Hepatocyte (in vitro differentiated cells): ENCODE data around the gene FBXL2.

Experiments used
- EZH2 ChIP-seq: fragments of 200-600 bp; sonication (generic); IDR thresholded peaks from 2 replicates; pipeline ENCODE4 v1.6.1; 2016; ENCODE audit warnings: antibody characterized with exemption, mild to moderate bottlenecking, borderline replicate concordance
- TF ChIP-seq, protein P1 (sequence below): fragments of 200-600 bp; sonication (generic); IDR thresholded peaks from 2 replicates; pipeline ENCODE4 v1.5.1; 2016; ENCODE audit warnings: antibody characterized with exemption, mild to moderate bottlenecking; ENCODE audit not compliant: poor library complexity

DNA sequence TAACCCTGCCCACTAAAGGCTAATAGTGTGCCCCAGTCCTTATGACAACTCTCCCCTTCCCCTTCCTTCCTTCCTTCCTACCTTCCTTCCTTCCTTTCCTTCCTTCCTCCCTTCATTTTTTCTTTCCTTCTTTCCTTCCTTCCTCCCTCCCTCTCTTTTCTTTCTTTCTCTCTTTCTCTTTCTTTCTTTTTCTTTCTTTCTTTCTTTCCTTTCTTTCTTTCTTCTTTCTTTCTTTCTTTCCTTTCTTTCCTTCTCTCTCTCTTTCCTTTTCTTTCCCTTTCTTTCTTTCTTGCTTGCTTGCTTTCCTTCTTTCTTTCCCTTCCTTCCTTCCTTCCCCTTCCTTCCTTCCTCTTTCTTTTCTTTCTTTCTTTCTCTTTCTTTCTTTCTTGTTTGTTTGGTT is 30.5 kb upstream of the FBXL2 start:
- TF ChIP-seq, protein P1, sequence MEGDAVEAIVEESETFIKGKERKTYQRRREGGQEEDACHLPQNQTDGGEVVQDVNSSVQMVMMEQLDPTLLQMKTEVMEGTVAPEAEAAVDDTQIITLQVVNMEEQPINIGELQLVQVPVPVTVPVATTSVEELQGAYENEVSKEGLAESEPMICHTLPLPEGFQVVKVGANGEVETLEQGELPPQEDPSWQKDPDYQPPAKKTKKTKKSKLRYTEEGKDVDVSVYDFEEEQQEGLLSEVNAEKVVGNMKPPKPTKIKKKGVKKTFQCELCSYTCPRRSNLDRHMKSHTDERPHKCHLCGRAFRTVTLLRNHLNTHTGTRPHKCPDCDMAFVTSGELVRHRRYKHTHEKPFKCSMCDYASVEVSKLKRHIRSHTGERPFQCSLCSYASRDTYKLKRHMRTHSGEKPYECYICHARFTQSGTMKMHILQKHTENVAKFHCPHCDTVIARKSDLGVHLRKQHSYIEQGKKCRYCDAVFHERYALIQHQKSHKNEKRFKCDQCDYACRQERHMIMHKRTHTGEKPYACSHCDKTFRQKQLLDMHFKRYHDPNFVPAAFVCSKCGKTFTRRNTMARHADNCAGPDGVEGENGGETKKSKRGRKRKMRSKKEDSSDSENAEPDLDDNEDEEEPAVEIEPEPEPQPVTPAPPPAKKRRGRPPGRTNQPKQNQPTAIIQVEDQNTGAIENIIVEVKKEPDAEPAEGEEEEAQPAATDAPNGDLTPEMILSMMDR = no peak
- no peak for TF ChIP-seq EZH2
